HG02588 (cell line): ENCODE data around the gene TBC1D14.
A peak's percentile ranks its signal among the peaks of the same experiment; 100 is the strongest.
"Not testable (repeated sequence)": the region's sequence is repeated elsewhere in the genome, so short reads cannot be mapped to it uniquely, and the experiment has no call there.

Source experiments
- ATAC-seq: cut with Tn5 transposase; IDR thresholded peaks from one replicate; pipeline ENCODE4 v1.9.1; 2021; ENCODE audit warnings: mild to moderate bottlenecking, moderate library complexity; ENCODE audit not compliant: unreplicated experiment

The TBC1D14 gene

GRCh38 chr4:6908432-6909112 lies 1.1 kb upstream of the TBC1D14 start:
- ATAC-seq = no peak

- ATAC-seq = peak; percentile 35
These were observed 329 bp downstream of the TBC1D14 start for GRCh38 chr4:6909970-6910339.

- ATAC-seq = no peak
These were observed 824 bp downstream of the TBC1D14 start for GRCh38 chr4:6910340-6910959.

- no peak for ATAC-seq
These were observed 1.6 kb downstream of the TBC1D14 start for GRCh38 chr4:6910960-6911874.

GRCh38 chr4:6911917-6912316 lies 2.3 kb downstream of the TBC1D14 start:
- not testable (repeated sequence) for ATAC-seq

GRCh38 chr4:6912441-6912840 lies 2.8 kb downstream of the TBC1D14 start:
- ATAC-seq = no peak

GRCh38 chr4:6913350-6913905 lies 3.8 kb downstream of the TBC1D14 start:
- no peak for ATAC-seq

- no peak for ATAC-seq
These were observed 4.8 kb downstream of the TBC1D14 start for GRCh38 chr4:6914448-6914847.

- no peak for ATAC-seq
These were observed 5.7 kb downstream of the TBC1D14 start for GRCh38 chr4:6915041-6916005.

- no peak for ATAC-seq
These were observed 6.5 kb downstream of the TBC1D14 start for GRCh38 chr4:6916069-6916586.

- ATAC-seq = no peak
These were observed 7.2 kb downstream of the TBC1D14 start for GRCh38 chr4:6916587-6917460.

- ATAC-seq = no peak
These were observed 8.0 kb downstream of the TBC1D14 start for GRCh38 chr4:6917461-6918271.

GRCh38 chr4:6918338-6918737 lies 8.7 kb downstream of the TBC1D14 start:
- ATAC-seq = no peak

- ATAC-seq = no peak
These were observed 10.5 kb downstream of the TBC1D14 start for GRCh38 chr4:6920171-6920570.

- ATAC-seq = no peak
These were observed 13.9 kb downstream of the TBC1D14 start for GRCh38 chr4:6923507-6923906.

GRCh38 chr4:6924361-6924779 lies 14.7 kb downstream of the TBC1D14 start:
- no peak for ATAC-seq

- ATAC-seq = no peak
These were observed 15.8 kb downstream of the TBC1D14 start for GRCh38 chr4:6925357-6925836.

GRCh38 chr4:6926081-6926480 lies 16.5 kb downstream of the TBC1D14 start:
- ATAC-seq = no peak
